ENCODE measurements around the gene CEND1.
A peak's percentile ranks its signal among the peaks of the same experiment; 100 is the strongest.

The CEND1 gene

DNA sequence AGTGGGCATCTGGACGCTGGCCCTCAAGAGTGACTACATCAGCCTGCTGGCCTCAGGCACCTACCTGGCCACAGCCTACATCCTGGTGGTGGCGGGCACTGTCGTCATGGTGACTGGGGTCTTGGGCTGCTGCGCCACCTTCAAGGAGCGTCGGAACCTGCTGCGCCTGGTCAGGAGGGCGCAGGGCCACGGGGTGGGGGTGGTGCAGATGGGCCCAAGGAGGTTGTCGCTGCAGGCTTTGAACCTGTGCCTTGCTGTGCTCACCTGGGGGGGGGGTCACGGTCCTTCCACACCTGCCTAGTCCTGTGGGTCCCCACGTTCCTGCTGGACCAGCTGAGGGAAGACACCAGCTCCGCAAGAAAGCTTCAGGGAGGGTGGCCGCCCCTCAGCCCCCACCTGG, 46.4 kb upstream of the CEND1 start:
- no peak for TF ChIP-seq MYC (IDR thresholded peaks at IDR 0.05; ENCODE audit: low read depth, low read length)
- TF ChIP-seq, protein P1, sequence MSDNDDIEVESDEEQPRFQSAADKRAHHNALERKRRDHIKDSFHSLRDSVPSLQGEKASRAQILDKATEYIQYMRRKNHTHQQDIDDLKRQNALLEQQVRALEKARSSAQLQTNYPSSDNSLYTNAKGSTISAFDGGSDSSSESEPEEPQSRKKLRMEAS (IDR thresholded peaks at IDR 0.05; ENCODE audit: low read depth, low read length): no peak
- TF ChIP-seq, protein P2, sequence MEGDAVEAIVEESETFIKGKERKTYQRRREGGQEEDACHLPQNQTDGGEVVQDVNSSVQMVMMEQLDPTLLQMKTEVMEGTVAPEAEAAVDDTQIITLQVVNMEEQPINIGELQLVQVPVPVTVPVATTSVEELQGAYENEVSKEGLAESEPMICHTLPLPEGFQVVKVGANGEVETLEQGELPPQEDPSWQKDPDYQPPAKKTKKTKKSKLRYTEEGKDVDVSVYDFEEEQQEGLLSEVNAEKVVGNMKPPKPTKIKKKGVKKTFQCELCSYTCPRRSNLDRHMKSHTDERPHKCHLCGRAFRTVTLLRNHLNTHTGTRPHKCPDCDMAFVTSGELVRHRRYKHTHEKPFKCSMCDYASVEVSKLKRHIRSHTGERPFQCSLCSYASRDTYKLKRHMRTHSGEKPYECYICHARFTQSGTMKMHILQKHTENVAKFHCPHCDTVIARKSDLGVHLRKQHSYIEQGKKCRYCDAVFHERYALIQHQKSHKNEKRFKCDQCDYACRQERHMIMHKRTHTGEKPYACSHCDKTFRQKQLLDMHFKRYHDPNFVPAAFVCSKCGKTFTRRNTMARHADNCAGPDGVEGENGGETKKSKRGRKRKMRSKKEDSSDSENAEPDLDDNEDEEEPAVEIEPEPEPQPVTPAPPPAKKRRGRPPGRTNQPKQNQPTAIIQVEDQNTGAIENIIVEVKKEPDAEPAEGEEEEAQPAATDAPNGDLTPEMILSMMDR (IDR thresholded peaks at IDR 0.05; ENCODE audit: low read depth, low read length): no peak
- no peak for TF ChIP-seq POLR2A (IDR thresholded peaks at IDR 0.05; ENCODE audit: extremely low read depth, insufficient read length)
- DNase-seq (ENCODE audit: low read depth): no peak
- no peak overlapping the region for H3K4me3 ChIP-seq (ENCODE audit: low read depth, low read length)

DNA sequence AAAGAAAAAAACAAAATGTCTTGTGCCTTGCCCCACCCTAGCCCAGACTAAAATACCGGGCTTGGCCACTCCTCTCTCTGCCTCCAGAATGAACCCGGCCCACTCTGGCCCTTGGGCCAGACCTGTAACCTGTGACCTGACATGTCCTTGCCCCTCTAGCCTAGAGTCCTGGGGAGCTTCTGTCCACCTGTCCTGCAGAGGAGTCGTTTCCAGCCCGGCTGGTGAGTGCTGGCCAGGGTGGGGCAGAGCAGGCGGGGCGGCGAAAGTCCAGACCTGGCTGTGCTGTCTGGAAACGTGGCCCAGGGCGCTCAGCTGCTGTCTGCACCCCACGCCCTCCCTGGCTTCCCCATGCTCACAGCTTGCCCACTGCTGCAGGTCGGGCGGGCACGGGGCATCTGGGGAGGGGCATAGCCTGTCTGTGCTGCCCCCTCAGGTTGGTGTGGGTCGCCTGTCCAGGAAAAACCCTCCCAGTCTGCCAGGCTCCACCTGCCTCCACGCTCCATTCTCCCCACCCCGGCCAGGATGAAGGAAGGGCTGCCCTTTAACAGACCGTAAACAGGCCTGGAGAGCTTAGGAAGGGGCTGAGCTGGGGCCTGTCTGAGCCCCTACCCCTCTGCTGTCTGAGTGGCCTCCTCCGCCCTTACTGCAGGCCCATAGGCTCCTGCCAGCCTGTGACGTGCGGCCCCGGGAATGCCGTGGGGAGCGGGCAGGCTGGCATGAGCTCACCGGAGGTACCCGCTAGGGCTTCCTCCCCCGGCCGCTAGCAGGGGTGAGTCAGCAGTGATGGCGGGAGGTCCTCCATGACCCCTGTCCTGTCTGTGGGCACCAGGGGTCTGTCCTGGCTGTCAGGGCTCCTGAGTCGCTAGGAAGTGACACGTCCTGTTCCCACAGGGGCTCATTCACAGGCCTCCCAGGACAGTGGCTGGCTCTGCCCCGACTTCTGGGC, 44.8 kb upstream of the CEND1 start:
- DNase-seq (ENCODE audit: low read depth): no peak
- no peak overlapping the region for H3K4me3 ChIP-seq (ENCODE audit: low read depth, low read length)
- TF ChIP-seq MYC (IDR thresholded peaks at IDR 0.05; ENCODE audit: low read depth, low read length) (no peak), POLR2A (IDR thresholded peaks at IDR 0.05; ENCODE audit: extremely low read depth, insufficient read length) (no peak)
- TF ChIP-seq, protein P1 (IDR thresholded peaks at IDR 0.05; ENCODE audit: low read depth, low read length): no peak
- TF ChIP-seq, protein P2 (IDR thresholded peaks at IDR 0.05; ENCODE audit: low read depth, low read length): no peak

DNA sequence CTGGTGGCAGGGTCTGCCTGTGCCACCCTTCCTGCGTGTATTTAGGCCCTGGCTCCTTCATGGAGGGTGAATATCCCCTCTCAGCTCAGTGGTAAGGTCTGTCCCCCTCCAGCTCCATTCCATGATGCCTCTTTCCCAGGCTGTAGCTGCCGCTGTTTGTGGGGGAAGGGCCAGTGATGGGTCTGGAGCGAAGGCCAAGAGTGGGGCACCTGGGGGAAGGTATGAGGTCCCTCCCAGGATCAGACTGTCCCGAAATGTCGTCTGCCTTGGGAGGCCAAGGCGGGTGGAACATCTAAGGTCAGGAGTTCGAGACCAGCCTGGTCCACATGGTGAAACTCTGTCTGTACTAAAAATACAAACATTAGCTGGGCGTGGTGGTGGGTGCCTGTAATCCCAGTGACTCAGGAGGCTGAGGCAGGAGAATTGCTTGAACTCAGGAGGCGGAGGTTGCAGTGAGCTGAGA, 44.0 kb upstream of the CEND1 start:
- TF ChIP-seq, protein P1 (IDR thresholded peaks at IDR 0.05; ENCODE audit: low read depth, low read length): no peak
- no peak for TF ChIP-seq MYC (IDR thresholded peaks at IDR 0.05; ENCODE audit: low read depth, low read length)
- TF ChIP-seq, protein P2 (IDR thresholded peaks at IDR 0.05; ENCODE audit: low read depth, low read length): no peak
- TF ChIP-seq POLR2A (IDR thresholded peaks at IDR 0.05; ENCODE audit: extremely low read depth, insufficient read length): no peak

DNA sequence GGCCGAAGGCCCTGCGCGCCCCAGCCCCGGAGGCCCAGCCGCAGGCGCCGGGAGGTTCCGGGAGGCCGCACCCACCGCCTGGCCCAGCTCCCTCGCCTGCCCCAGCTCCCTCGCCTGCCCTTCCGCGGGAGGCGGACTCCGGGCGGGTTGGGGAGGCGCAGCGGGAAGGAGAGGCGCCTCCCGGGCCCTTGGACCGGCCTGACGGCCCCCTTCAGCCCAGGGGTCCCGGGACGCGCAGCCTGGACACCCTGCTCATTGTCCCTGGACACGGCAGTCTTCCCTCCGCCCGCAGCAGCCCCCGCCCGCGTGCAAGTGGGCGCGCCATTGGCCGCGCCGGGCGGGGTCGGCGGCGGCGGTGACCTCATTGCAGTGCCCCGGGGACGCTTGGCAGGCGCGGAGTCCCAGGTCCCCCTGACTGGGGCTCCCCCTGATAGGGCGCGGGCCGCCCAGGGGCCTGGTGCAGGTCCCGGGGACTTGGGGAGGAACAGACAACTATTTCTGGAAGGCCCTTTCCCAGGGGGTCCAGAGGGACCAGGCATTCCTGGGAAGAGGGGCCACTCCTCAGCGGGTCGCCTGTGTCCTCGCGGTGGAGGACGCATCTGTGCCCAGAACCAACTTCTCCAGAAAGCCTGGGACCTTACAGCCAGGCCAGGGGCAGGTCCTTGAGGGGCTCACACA, 43.4 kb upstream of the CEND1 start:
- peak overlapping the region; percentile 68 for H3K4me3 ChIP-seq (ENCODE audit: low read depth, low read length)
- peak; percentile 26; the same call in 1 of the 2 replicates for TF ChIP-seq MYC (IDR thresholded peaks at IDR 0.05; ENCODE audit: low read depth, low read length)
- TF ChIP-seq, protein P2 (IDR thresholded peaks at IDR 0.05; ENCODE audit: low read depth, low read length): no peak
- DNase-seq (ENCODE audit: low read depth): peak; percentile 72

More for the DNA sequence above, 44.0 kb upstream of the CEND1 start:
- no peak for DNase-seq (ENCODE audit: low read depth)
- H3K4me3 ChIP-seq (ENCODE audit: low read depth, low read length): peak overlapping the region; percentile 68

DNA sequence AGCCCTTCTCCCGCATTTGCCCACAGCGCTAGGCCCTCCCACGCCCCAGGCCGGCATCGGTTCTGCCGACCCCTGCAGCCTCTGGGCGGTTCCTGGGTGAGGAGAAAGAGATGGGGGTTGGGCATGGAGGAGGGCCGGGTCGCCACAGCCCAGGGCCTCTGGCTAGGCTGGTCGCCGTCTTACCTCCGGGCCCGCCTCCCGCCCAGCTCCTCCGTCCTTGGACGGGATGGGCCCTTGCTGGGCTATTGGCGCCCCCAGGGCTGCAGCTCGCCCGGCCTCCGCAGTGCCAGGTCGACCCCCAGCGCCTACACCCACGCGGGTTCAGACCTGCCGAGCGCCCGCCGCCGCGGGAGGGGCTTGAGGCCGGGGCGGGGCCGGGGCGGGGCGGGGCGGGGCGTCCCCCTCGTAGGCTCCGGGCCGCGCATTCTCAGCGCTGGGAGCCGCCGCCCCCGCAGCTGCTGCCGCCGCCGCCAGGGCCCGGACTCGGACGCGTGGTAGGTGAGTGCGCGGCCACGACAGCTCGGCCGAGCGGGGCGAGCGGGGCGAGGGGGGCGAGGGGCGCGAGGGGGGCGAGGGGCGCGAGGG, 42.7 kb upstream of the CEND1 start, which contains the start of gene CD151:
Gene CD151 (plus strand): TSS at position 424 of the 585 bp plus-strand sequence. CDS start 3,118 bp downstream, outside the sequence.
- DNase-seq (ENCODE audit: low read depth): peak; percentile 79

More for the DNA sequence above, 42.7 kb upstream of the CEND1 start, which contains the start of gene CD151:
- H3K4me3 ChIP-seq (ENCODE audit: low read depth, low read length): peak within 1 kb of the TSS; percentile 68
- TF ChIP-seq, protein P2 (IDR thresholded peaks at IDR 0.05; ENCODE audit: low read depth, low read length): no peak
- TF ChIP-seq, protein P1 (IDR thresholded peaks at IDR 0.05; ENCODE audit: low read depth, low read length): no peak; the same call in 1 of the 2 replicates
- TF ChIP-seq MYC (IDR thresholded peaks at IDR 0.05; ENCODE audit: low read depth, low read length) (peak; percentile 29; the same call in 1 of the 2 replicates), POLR2A (IDR thresholded peaks at IDR 0.05; ENCODE audit: extremely low read depth, insufficient read length) (peak; percentile 59)
